GM13977 (cell line): Measurements from ENCODE around the gene UCHL1.

Source experiments
- DNase-seq: peaks from one replicate; pipeline ENCODE4 v3.0.0; 2012; ENCODE audit warnings: low spot score
- CTCF ChIP-seq: IDR thresholded peaks from 2 replicates; pipeline ENCODE4 v1.5.1; 2012; ENCODE audit warnings: mild to moderate bottlenecking, control low read depth; ENCODE audit not compliant: insufficient read depth; ENCODE audit errors: extremely low read depth, missing control alignments
- in situ Hi-C: fragments of 300-500 bp; cut with MboI; formaldehyde crosslinking; loops from one replicate; pipeline ENCODE4 v1.12.0; 2022; ENCODE audit warnings: low sequenced_read_pairs, low pct_unique_long_range_greater_than_20kb, mixed read lengths, inconsistent platforms; ENCODE audit not compliant: unreplicated experiment

The UCHL1 gene

GRCh38 chr4:41213625-41214135, 43.0 kb upstream of the UCHL1 start:
- in situ Hi-C loops: loop anchor here (10.0 to 25.0 kb wide), 2 partner anchors 239 to 476 kb away; partner anchors contain the start of gene NSUN7
- peak; percentile 33 for DNase-seq
- TF ChIP-seq CTCF: no peak

GRCh38 chr4:41214136-41214824, 42.4 kb upstream of the UCHL1 start, which contains the start of gene APBB2:
APBB2 (minus strand) TSS chr4:41214542; CDS start chr4:41033254, 181,288 bp downstream.
- DNase-seq: peak; percentile 90

GRCh38 chr4:41214825-41215146, 41.9 kb upstream of the UCHL1 start:
- in situ Hi-C loops: loop anchor here (10.0 to 25.0 kb wide), 2 partner anchors 240 to 477 kb away; partner anchors contain the start of gene NSUN7
- no peak for TF ChIP-seq CTCF
- no peak for DNase-seq

More at GRCh38 chr4:41214136-41214824, 42.4 kb upstream of the UCHL1 start, which contains the start of gene APBB2:
- in situ Hi-C loops: loop anchor here (10.0 to 25.0 kb wide), 2 partner anchors 239 to 477 kb away; partner anchors contain the start of gene NSUN7
- TF ChIP-seq CTCF: peak; percentile 86

GRCh38 chr4:41215155-41215554, 41.6 kb upstream of the UCHL1 start:
- in situ Hi-C loops: loop anchor here (10.0 to 25.0 kb wide), 2 partner anchors 240 to 478 kb away; partner anchors contain the start of gene NSUN7
- DNase-seq: no peak
- no peak for TF ChIP-seq CTCF

GRCh38 chr4:41215969-41216293, 40.8 kb upstream of the UCHL1 start:
- DNase-seq: peak; percentile 27
- no peak for TF ChIP-seq CTCF
- in situ Hi-C loops: loop anchor here (10.0 to 25.0 kb wide), 2 partner anchors 241 to 479 kb away; partner anchors contain the start of gene NSUN7

- peak; percentile 89 for DNase-seq
- peak; percentile 26 for TF ChIP-seq CTCF
- in situ Hi-C loops: loop anchor here (10.0 to 25.0 kb wide), 2 partner anchors 242 to 479 kb away; partner anchors contain the start of gene NSUN7
These were observed 40.3 kb upstream of the UCHL1 start for GRCh38 chr4:41216294-41217019.
